DOHH2 (cell line): ENCODE measurements around the gene COPE.

Source experiments
- EZH2phosphoT487 ChIP-seq: fragments of 200-600 bp; sonication (generic); IDR thresholded peaks from 2 replicates; pipeline ENCODE4 v1.6.1; 2017; ENCODE audit warnings: borderline replicate concordance, mild to moderate bottlenecking, antibody characterized with exemption, low read length, moderate library complexity, mixed read lengths
- TF ChIP-seq, protein P1 (sequence below): fragments of 200-600 bp; sonication (generic); IDR thresholded peaks from one replicate; pipeline ENCODE4 v1.5.1; 2014; ENCODE audit warnings: antibody characterized with exemption, mild to moderate bottlenecking, low read depth, low read length; ENCODE audit not compliant: poor library complexity, severe bottlenecking

DNA sequence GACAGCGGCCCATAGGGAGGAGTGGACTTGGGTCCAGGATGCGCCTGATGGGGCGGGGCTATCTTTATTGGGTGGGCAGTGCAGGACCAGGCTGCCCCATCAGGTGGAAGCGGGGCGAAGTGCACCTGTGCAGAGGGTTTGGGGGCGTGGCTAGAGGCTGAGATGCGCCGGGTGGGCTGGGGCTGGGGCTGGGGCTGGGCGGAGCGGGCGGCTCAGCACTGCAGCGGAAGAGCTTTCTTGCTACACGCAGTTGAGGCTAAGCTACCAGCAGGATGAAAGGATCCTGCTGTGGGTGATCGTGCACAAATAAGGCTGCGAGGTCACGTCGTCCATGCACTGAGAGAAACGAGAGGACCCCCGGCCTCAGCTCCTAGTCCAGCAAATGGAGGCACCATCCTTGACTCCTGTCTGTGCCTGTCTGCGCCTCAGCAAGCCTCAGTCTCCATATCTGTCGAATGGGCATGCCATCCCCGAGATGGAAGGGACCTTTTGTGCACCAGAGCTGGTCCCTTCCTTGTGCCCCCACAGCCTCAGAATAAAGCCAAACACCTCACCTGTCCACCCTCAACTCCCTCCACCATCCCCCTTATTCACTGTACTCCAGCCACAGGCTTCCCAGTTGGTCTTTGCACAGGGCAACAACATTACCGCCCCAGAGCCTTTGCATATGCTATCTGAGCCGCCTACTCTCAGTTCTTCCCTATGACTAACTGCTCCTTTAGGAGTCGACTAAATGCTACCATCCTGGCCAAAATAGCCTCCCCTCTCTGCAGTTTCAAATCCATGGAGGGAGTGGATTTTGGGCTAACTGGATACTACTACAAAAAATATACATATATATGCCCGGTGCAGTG is 42.8 kb upstream of the COPE start:
- TF ChIP-seq, protein P1, sequence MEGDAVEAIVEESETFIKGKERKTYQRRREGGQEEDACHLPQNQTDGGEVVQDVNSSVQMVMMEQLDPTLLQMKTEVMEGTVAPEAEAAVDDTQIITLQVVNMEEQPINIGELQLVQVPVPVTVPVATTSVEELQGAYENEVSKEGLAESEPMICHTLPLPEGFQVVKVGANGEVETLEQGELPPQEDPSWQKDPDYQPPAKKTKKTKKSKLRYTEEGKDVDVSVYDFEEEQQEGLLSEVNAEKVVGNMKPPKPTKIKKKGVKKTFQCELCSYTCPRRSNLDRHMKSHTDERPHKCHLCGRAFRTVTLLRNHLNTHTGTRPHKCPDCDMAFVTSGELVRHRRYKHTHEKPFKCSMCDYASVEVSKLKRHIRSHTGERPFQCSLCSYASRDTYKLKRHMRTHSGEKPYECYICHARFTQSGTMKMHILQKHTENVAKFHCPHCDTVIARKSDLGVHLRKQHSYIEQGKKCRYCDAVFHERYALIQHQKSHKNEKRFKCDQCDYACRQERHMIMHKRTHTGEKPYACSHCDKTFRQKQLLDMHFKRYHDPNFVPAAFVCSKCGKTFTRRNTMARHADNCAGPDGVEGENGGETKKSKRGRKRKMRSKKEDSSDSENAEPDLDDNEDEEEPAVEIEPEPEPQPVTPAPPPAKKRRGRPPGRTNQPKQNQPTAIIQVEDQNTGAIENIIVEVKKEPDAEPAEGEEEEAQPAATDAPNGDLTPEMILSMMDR, result no peak
- no peak for TF ChIP-seq EZH2phosphoT487
